IMR-90 (cell line): ENCODE results near the gene TPT1. TPM values are rescaled to one million over a fixed set of nuclear protein-coding genes. Genes with fewer than 3 reads are reported as not detected.

Experiments
- ATAC-seq: fragments of 200-7000 bp; cut with Tn5 transposase; 2 replicates; pipeline ENCODE4 v1.9.1; 2020; ENCODE audit warnings: low read depth, mild to moderate bottlenecking, moderate library complexity
- BruUV-seq: library from RNA; stranded (reverse); fragments of 400-500 nt; replicated peaks from 2 replicates; lab custom pipeline; 2021; lab: Mats Ljungman, UMichigan
- CTCF ChIA-PET: fragments of 300-600 bp; formaldehyde crosslinking; extraction: SDS; loops from one replicate; lab custom pipeline; 2021; ENCODE audit warnings: antibody characterized with exemption; lab: Yijun Ruan, JAX
- POLR2A ChIA-PET: fragments of 300-600 bp; sonication (Branson Sonifier 250); formaldehyde crosslinking; loops from one replicate; lab custom pipeline; 2022; ENCODE audit warnings: antibody characterized with exemption; ENCODE audit not compliant: unreplicated experiment; lab: Charles Lee
- DNase-seq: peaks from one replicate; pipeline ENCODE4 v3.0.0; 2013
- H2AFZ ChIP-seq: replicated peaks from 2 replicates; pipeline ENCODE3; 2013; ENCODE audit warnings: low read length, mild to moderate bottlenecking; ENCODE audit not compliant: poor library complexity
- H2AK5ac ChIP-seq: 2 replicates; pipeline ENCODE4 v1.6.1; 2013; ENCODE audit warnings: low read depth, low read length, inconsistent platforms
- H2AK9ac ChIP-seq: replicated peaks from 2 replicates; pipeline ENCODE3; 2013; ENCODE audit warnings: mild to moderate bottlenecking, low read depth, low read length, moderate library complexity; ENCODE audit not compliant: poor library complexity
- H2BK120ac ChIP-seq: 2 replicates; pipeline ENCODE4 v1.6.1; 2013; ENCODE audit warnings: low read depth, low read length, inconsistent platforms
- H2BK15ac ChIP-seq: 3 replicates; pipeline ENCODE4 v1.6.1; 2013; ENCODE audit warnings: low read depth, low read length, inconsistent platforms
- H2BK20ac ChIP-seq: 2 replicates; pipeline ENCODE4 v1.6.1; 2013; ENCODE audit warnings: low read depth, mild to moderate bottlenecking, inconsistent platforms, low read length, moderate library complexity
- H2BK5ac ChIP-seq: 2 replicates; pipeline ENCODE4 v1.6.1; 2013; ENCODE audit warnings: mild to moderate bottlenecking, low read depth, low read length, inconsistent platforms; ENCODE audit not compliant: poor library complexity, severe bottlenecking
- H3K14ac ChIP-seq: replicated peaks from 2 replicates; pipeline ENCODE4 v1.6.1; 2013; ENCODE audit warnings: low read depth, low read length, inconsistent platforms
- H3K18ac ChIP-seq: 2 replicates; pipeline ENCODE4 v1.6.1; 2013; ENCODE audit warnings: low read depth, low read length, control low read depth
- H3K23ac ChIP-seq: 2 replicates; pipeline ENCODE4 v1.6.1; 2013; ENCODE audit warnings: low read depth, low read length, inconsistent platforms
- H3K27ac ChIP-seq: 2 replicates; pipeline ENCODE4 v1.5.1; 2013; ENCODE audit warnings: mild to moderate bottlenecking, control low read depth, low read length; ENCODE audit not compliant: insufficient read depth
- H3K27me3 ChIP-seq: 2 replicates; pipeline ENCODE4 v1.6.1; 2013; ENCODE audit warnings: low read length; ENCODE audit not compliant: control insufficient read depth, insufficient read depth
- H3K36me3 ChIP-seq: 2 replicates; pipeline ENCODE4 v1.6.1; 2013; ENCODE audit warnings: low read length, mixed read lengths; ENCODE audit not compliant: control insufficient read depth, insufficient read depth
- H3K4ac ChIP-seq: 2 replicates; pipeline ENCODE4 v1.6.1; 2013; ENCODE audit warnings: low read depth, low read length, inconsistent platforms
- H3K4me1 ChIP-seq: 2 replicates; pipeline ENCODE4 v1.6.1; 2013; ENCODE audit warnings: low read length, mixed read lengths; ENCODE audit not compliant: control insufficient read depth, insufficient read depth
- H3K4me2 ChIP-seq: 2 replicates; pipeline ENCODE4 v1.6.1; 2013; ENCODE audit warnings: low read depth, mild to moderate bottlenecking, control low read depth, low read length, moderate library complexity
- H3K4me3 ChIP-seq: 2 replicates; pipeline ENCODE4 v1.5.1; 2013; ENCODE audit warnings: low read depth, mild to moderate bottlenecking, control low read depth, low read length, moderate library complexity; ENCODE audit not compliant: insufficient read depth
- H3K56ac ChIP-seq: 2 replicates; pipeline ENCODE4 v1.6.1; 2013; ENCODE audit warnings: low read length, inconsistent platforms; ENCODE audit not compliant: insufficient read depth; ENCODE audit errors: extremely low read depth
- H3K79me1 ChIP-seq, 2 experiments: 2 replicates each; pipeline ENCODE4 v1.6.1; 2013; ENCODE audit warnings: low read length in 2 of 2, inconsistent platforms in 1 of 2, low read depth in 1 of 2
- H3K9ac ChIP-seq: 2 replicates; pipeline ENCODE4 v1.6.1; 2013; ENCODE audit warnings: low read depth, low read length, control low read depth
- H3K9me1 ChIP-seq: 2 replicates; pipeline ENCODE4 v1.6.1; 2013; ENCODE audit warnings: low read length, inconsistent platforms; ENCODE audit not compliant: insufficient read depth
- H3K9me3 ChIP-seq: 2 replicates; pipeline ENCODE4 v1.6.1; 2013; ENCODE audit warnings: low read length; ENCODE audit not compliant: control insufficient read depth, insufficient read depth
- H4K20me1 ChIP-seq: 2 replicates; pipeline ENCODE4 v1.6.1; 2013; ENCODE audit warnings: low read length, inconsistent platforms; ENCODE audit not compliant: insufficient read depth
- H4K5ac ChIP-seq: 2 replicates; pipeline ENCODE4 v1.6.1; 2013; ENCODE audit warnings: mild to moderate bottlenecking, low read depth, low read length, control low read depth
- H4K8ac ChIP-seq, 2 experiments: 2 replicates each; pipeline ENCODE4 v1.6.1; 2013; ENCODE audit warnings: low read depth in 2 of 2, low read length in 2 of 2, control low read depth in 1 of 2, inconsistent platforms in 1 of 2
- H4K91ac ChIP-seq: 2 replicates; pipeline ENCODE4 v1.6.1; 2013; ENCODE audit warnings: low read depth, low read length, inconsistent platforms; ENCODE audit not compliant: insufficient read depth
- BHLHE40 ChIP-seq: fragments of 150-350 bp; IDR thresholded peaks from 2 replicates; pipeline ENCODE4 v1.6.1; 2016; ENCODE audit warnings: mild to moderate bottlenecking, low read depth, low read length
- CHD1 ChIP-seq: IDR thresholded peaks from 2 replicates; pipeline ENCODE4 v1.6.1; 2012; ENCODE audit warnings: low read depth, low read length, improper control_type of control experiment
- FOS ChIP-seq: fragments of 150-350 bp; IDR thresholded peaks from 2 replicates; pipeline ENCODE4 v1.6.1; 2016; ENCODE audit warnings: low read depth, low read length
- MAFK ChIP-seq: IDR thresholded peaks from 2 replicates; pipeline ENCODE4 v1.6.1; 2012; ENCODE audit warnings: low read depth, low read length, improper control_type of control experiment
- MAZ ChIP-seq: IDR thresholded peaks from 2 replicates; pipeline ENCODE4 v1.6.1; 2012; ENCODE audit warnings: low read depth, mild to moderate bottlenecking, low read length, improper control_type of control experiment, moderate library complexity, borderline replicate concordance
- MXI1 ChIP-seq: IDR thresholded peaks from 2 replicates; pipeline ENCODE4 v1.6.1; 2012; ENCODE audit warnings: low read depth, mild to moderate bottlenecking, low read length, moderate library complexity, borderline replicate concordance
- NFE2L2 ChIP-seq: fragments of 150-350 bp; IDR thresholded peaks from 2 replicates; pipeline ENCODE4 v1.6.1; 2016; ENCODE audit warnings: low read depth, mild to moderate bottlenecking, low read length
- RFX5 ChIP-seq: IDR thresholded peaks from 2 replicates; pipeline ENCODE4 v1.8.0; 2012; ENCODE audit warnings: low read depth, mild to moderate bottlenecking, low read length, moderate library complexity
- WGBS, 2 experiments: methylation state at CpG; one replicate each; pipeline versions ENCODE4 v1.1.5 to v1.1.7; 2013; ENCODE audit warnings: missing lambda C conversion rate in 2 of 2; ENCODE audit not compliant: insufficient read length in 1 of 2; ENCODE audit errors: extremely low coverage in 2 of 2; 5-methylcytosine and 5-hydroxymethylcytosine counted together
- dilution Hi-C: fragments of 300-500 bp; cut with HindIII; formaldehyde crosslinking; loops from one replicate; pipeline ENCODE4 v1.14.3; 2018; ENCODE audit warnings: low sequenced_read_pairs; ENCODE audit not compliant: unreplicated experiment
- in situ Hi-C: fragments of 300-500 bp; cut with MboI; formaldehyde crosslinking; loops from 3 replicates; pipeline ENCODE4 v1.14.3; 2019; ENCODE audit warnings: low sequenced_read_pairs, inconsistent platforms, mixed read lengths
- intact Hi-C: fragments of 100-400 bp; cut with micrococcal nuclease; formaldehyde crosslinking; loops from 2 replicates; pipeline ENCODE4 v1.10.0; 2022
- polyA plus RNA-seq, 3 experiments: library from polyadenylated mRNA; depleted of rRNA; stranded (reverse); fragments of >200 nt; gene quantifications; 2 replicates each; pipeline ENCODE4 v1.2.3, GENCODE V29; 2012; ENCODE audit warnings: low replicate concordance in 1 of 3
- total RNA-seq: library from RNA; depleted of rRNA; stranded (reverse); fragments of >200 nt; gene quantifications from 2 replicates; pipeline ENCODE4 v1.2.3, GENCODE V29; 2012
- TF ChIP-seq, protein P1 (sequence below): fragments of 150-350 bp; IDR thresholded peaks from 2 replicates; pipeline ENCODE4 v1.6.1; 2016; ENCODE audit warnings: low read depth, mild to moderate bottlenecking, low read length, moderate library complexity, borderline replicate concordance
- TF ChIP-seq, protein P2 (sequence below): conservative IDR thresholded peaks from 2 replicates; pipeline ENCODE4 v1.5.1; 2012; ENCODE audit warnings: mild to moderate bottlenecking, low read depth, low read length, improper control_type of control experiment
- TF ChIP-seq, protein P3 (sequence below): fragments of 150-350 bp; IDR thresholded peaks from 2 replicates; pipeline ENCODE4 v1.6.1; 2017; ENCODE audit warnings: mild to moderate bottlenecking, antibody characterized with exemption, low read length, low read depth

TPT1 gene
- total and polyA plus RNA-seq, 2 of the 4 experiments (the other 2 are of a cell fraction) = 1,663 to 2,665 TPM

DNA sequence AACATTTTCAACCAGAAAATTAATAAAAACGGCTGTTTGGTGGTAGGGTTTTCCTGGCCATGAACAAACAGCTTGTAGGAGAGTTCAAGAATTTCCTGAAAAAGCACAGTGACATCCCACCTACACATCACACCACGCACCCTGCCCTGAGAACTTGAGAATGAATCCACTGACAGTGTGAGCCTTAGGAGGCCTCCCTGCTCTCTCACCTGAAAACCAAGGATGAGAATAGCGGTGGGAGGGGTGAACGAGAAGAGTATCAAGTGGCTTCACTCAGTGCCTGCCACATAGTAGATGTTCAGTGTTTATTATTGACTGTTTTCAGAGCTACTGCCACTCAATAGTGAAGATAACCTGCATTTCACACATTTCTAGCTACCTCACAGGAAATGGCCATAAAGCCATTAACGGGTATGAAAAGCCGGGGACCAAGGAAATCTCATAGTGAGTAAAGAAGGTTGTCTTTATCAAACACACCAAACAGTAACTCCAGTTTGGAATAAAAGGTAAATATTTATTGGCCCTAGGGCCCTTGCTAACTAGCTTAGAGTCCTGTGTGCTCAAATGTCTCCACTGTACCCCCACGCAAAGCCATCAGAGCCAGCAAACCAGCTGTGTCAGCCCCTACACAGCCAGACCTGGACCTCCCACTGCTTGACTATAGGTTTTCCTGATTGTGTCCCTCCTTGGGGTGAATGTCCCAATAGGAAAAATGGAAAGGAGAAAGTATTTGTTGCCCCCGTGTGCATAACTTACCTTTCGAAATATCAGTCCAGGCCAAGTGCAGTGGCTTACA, 40.6 kb downstream of the TPT1 start:
- no peak overlapping the region for H3K14ac ChIP-seq
- H3K56ac ChIP-seq = no peak overlapping the region
- H2AK5ac ChIP-seq = peak overlapping the region; percentile 31; the same call in 1 of the 2 replicates
- H3K4ac ChIP-seq = no peak overlapping the region
- no peak overlapping the region for H2BK120ac ChIP-seq
- H3K9me3 ChIP-seq = no peaks in the 10 kb centered on the region
- H4K91ac ChIP-seq = no peak overlapping the region
- H3K18ac ChIP-seq = no peak overlapping the region
- H3K4me2 ChIP-seq = no peak overlapping the region
- H3K27me3 ChIP-seq = no peaks in the 10 kb centered on the region
- dilution Hi-C loops (no loop called here), in situ Hi-C loops (loop anchor here (25.0 kb wide), 2 partner anchors 813 to 1388 kb away; no protein-coding TSS in a partner anchor), intact Hi-C loops (no loop called here)
- TF ChIP-seq, protein P1, sequence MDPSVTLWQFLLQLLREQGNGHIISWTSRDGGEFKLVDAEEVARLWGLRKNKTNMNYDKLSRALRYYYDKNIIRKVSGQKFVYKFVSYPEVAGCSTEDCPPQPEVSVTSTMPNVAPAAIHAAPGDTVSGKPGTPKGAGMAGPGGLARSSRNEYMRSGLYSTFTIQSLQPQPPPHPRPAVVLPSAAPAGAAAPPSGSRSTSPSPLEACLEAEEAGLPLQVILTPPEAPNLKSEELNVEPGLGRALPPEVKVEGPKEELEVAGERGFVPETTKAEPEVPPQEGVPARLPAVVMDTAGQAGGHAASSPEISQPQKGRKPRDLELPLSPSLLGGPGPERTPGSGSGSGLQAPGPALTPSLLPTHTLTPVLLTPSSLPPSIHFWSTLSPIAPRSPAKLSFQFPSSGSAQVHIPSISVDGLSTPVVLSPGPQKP = no peak
- TF ChIP-seq, protein P2, sequence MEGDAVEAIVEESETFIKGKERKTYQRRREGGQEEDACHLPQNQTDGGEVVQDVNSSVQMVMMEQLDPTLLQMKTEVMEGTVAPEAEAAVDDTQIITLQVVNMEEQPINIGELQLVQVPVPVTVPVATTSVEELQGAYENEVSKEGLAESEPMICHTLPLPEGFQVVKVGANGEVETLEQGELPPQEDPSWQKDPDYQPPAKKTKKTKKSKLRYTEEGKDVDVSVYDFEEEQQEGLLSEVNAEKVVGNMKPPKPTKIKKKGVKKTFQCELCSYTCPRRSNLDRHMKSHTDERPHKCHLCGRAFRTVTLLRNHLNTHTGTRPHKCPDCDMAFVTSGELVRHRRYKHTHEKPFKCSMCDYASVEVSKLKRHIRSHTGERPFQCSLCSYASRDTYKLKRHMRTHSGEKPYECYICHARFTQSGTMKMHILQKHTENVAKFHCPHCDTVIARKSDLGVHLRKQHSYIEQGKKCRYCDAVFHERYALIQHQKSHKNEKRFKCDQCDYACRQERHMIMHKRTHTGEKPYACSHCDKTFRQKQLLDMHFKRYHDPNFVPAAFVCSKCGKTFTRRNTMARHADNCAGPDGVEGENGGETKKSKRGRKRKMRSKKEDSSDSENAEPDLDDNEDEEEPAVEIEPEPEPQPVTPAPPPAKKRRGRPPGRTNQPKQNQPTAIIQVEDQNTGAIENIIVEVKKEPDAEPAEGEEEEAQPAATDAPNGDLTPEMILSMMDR = no peak
- TF ChIP-seq CHD1 (no peak), MAZ (no peak), BHLHE40 (no peak), NFE2L2 (no peak), MXI1 (no peak), MAFK (no peak), FOS (no peak), RFX5 (no peak)
- TF ChIP-seq, protein P3, sequence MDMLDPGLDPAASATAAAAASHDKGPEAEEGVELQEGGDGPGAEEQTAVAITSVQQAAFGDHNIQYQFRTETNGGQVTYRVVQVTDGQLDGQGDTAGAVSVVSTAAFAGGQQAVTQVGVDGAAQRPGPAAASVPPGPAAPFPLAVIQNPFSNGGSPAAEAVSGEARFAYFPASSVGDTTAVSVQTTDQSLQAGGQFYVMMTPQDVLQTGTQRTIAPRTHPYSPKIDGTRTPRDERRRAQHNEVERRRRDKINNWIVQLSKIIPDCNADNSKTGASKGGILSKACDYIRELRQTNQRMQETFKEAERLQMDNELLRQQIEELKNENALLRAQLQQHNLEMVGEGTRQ = no peak
- ChIA-PET POLR2A (no interaction called here), CTCF (interaction anchor here (1.5 kb wide), 1 partner anchor 8 kb away, joined by 5 read pairs; no protein-coding TSS in a partner anchor)
- H4K5ac ChIP-seq = no peak overlapping the region
- H2BK15ac ChIP-seq = no peak overlapping the region
- DNase-seq = no peak
- no peak for ATAC-seq
- H2AK9ac ChIP-seq = no peak overlapping the region
- H3K4me1 ChIP-seq = peaks cover 5% of the 10 kb centered on the region; the same call in 1 of the 2 replicates
- H2BK20ac ChIP-seq = no peak overlapping the region
- no peak overlapping the region for H3K4me3 ChIP-seq
- H4K8ac ChIP-seq = no peak overlapping the region
- WGBS, 2 experiments = 100% methylated on average over 1 of the region's 9 CpGs; no CpG with 5 or more reads in 1 of the 2 experiments
- H3K36me3 ChIP-seq = no peaks in the 10 kb centered on the region
- H4K20me1 ChIP-seq = no peaks in the 10 kb centered on the region
- BruUV-seq = no TSS peak
- H3K27ac ChIP-seq = no peak overlapping the region
- H3K23ac ChIP-seq = no peak overlapping the region
- H2AFZ ChIP-seq = no peak overlapping the region
- no peaks in the 10 kb centered on the region for H3K79me1 ChIP-seq
- no peak overlapping the region for H3K9ac ChIP-seq
- peaks cover 12% of the 10 kb centered on the region for H3K9me1 ChIP-seq
- no peak overlapping the region for H2BK5ac ChIP-seq
